GM12878 (cell line): ENCODE data around the gene ARHGAP45. TPM values are rescaled to one million over a fixed set of nuclear protein-coding genes. Genes with fewer than 3 reads are reported as not detected.
A peak's percentile ranks its signal among the peaks of the same experiment; 100 is the strongest.

ENCODE experiments used
- ATAC-seq: fragments of 200-7000 bp; cut with Tn5 transposase; 3 replicates; pipeline ENCODE4 v1.9.1; 2020; ENCODE audit warnings: mild to moderate bottlenecking, moderate library complexity
- BruUV-seq: library from RNA; stranded (reverse); fragments of 400-500 nt; replicated peaks from 2 replicates; lab custom pipeline; 2021; lab: Mats Ljungman, UMichigan
- CTCF ChIA-PET: fragments of 300-600 bp; sonication (Branson Sonifier 250); formaldehyde crosslinking; extraction: SDS; loops from one replicate; lab custom pipeline; 2021; ENCODE audit warnings: inconsistent platforms; lab: Yijun Ruan, JAX
- POLR2A ChIA-PET: fragments of 350-600 bp; formaldehyde crosslinking; extraction: SDS; loops from one replicate; lab custom pipeline; 2021; ENCODE audit warnings: inconsistent platforms; lab: Charles Lee
- RAD21 ChIA-PET: fragments of 300-600 bp; sonication (Branson Sonifier 250); formaldehyde crosslinking; loops from one replicate; lab custom pipeline; 2023; ENCODE audit warnings: antibody characterized with exemption; ENCODE audit not compliant: unreplicated experiment; lab: Charles Lee
- SMC1A ChIA-PET: fragments of 300-600 bp; sonication (Branson Sonifier 250); formaldehyde crosslinking; loops from one replicate; lab custom pipeline; 2023; ENCODE audit not compliant: unreplicated experiment, uncharacterized antibody; lab: Charles Lee
- DNase-seq: peaks from one replicate; pipeline ENCODE4 v3.0.0-alpha.2; 2011; ENCODE audit warnings: low read depth, low spot score
- FAIRE-seq: peaks from 3 replicates; lab custom pipeline; 2011; peaks lifted over from hg19 to GRCh38; lab: Jason Lieb, UNC
- H2AFZ ChIP-seq: 2 replicates; pipeline ENCODE4 v1.6.0; 2011; ENCODE audit warnings: low read depth, low read length, control low read depth; ENCODE audit not compliant: control insufficient read depth
- H3K27ac ChIP-seq: 2 replicates; pipeline ENCODE4 v1.5.1; 2011; ENCODE audit warnings: control low read depth; ENCODE audit not compliant: control insufficient read depth, insufficient read depth
- H3K27me3 ChIP-seq, 2 experiments: replicated peaks in 1 of 2; 2 replicates each; pipeline versions ENCODE4 v1.6.0 to v1.6.1; 2011; ENCODE audit warnings: low read length in 1 of 2; ENCODE audit not compliant: control insufficient read depth in 2 of 2, insufficient read depth in 2 of 2
- H3K36me3 ChIP-seq, 2 experiments: 2 replicates each; pipeline ENCODE4 v1.5.1; 2011; ENCODE audit warnings: low read length in 1 of 2; ENCODE audit not compliant: control insufficient read depth in 2 of 2, insufficient read depth in 2 of 2
- H3K4me1 ChIP-seq: 2 replicates; pipeline ENCODE4 v1.6.1; 2011; ENCODE audit warnings: mild to moderate bottlenecking, low read length, moderate library complexity, mixed read lengths; ENCODE audit not compliant: control insufficient read depth, insufficient read depth
- H3K4me2 ChIP-seq: 2 replicates; pipeline ENCODE4 v1.6.0; 2011; ENCODE audit warnings: control low read depth; ENCODE audit not compliant: control insufficient read depth, insufficient read depth
- H3K4me3 ChIP-seq: fragments of 200-600 bp; sonication (generic); 2 replicates; pipeline ENCODE4 v1.5.1; 2016
- H3K79me2 ChIP-seq: 2 replicates; pipeline ENCODE4 v1.6.0; 2011; ENCODE audit warnings: low read length; ENCODE audit not compliant: control insufficient read depth, insufficient read depth
- H3K9ac ChIP-seq: 2 replicates; pipeline ENCODE4 v1.8.0; 2011; ENCODE audit warnings: low read length, control low read depth, mixed read lengths; ENCODE audit not compliant: control insufficient read depth, insufficient read depth
- H3K9me3 ChIP-seq: replicated peaks from 3 replicates; pipeline ENCODE4 v1.5.1; 2011; ENCODE audit warnings: mild to moderate bottlenecking, low read length; ENCODE audit not compliant: control insufficient read depth, insufficient read depth
- H4K20me1 ChIP-seq: 2 replicates; pipeline ENCODE4 v1.6.0; 2011; ENCODE audit not compliant: control insufficient read depth, insufficient read depth
- BACH1 ChIP-seq: fragments of 450-650 bp; IDR thresholded peaks from 2 replicates; pipeline ENCODE4 v1.6.1; 2017; ENCODE audit warnings: mild to moderate bottlenecking, borderline replicate concordance
- BCL11A ChIP-seq: IDR thresholded peaks from 2 replicates; pipeline ENCODE4 v1.6.1; 2011; ENCODE audit warnings: low read depth, low read length
- CBX3 ChIP-seq: fragments of 200-600 bp; sonication (generic); IDR thresholded peaks from 2 replicates; pipeline ENCODE4 v1.6.1; 2016; ENCODE audit warnings: low read depth, borderline replicate concordance
- CEBPZ ChIP-seq: fragments of 150-350 bp; IDR thresholded peaks from 2 replicates; pipeline ENCODE4 v1.6.1; 2016; ENCODE audit warnings: low read depth, low read length
- CHD2 ChIP-seq: IDR thresholded peaks from 2 replicates; pipeline ENCODE4 v1.6.1; 2011; ENCODE audit warnings: low read depth, low read length, improper control_type of control experiment, borderline replicate concordance
- DPF2 ChIP-seq: fragments of 450-650 bp; IDR thresholded peaks from 2 replicates; pipeline ENCODE4 v1.6.1; 2017; ENCODE audit warnings: mild to moderate bottlenecking
- EGR1 ChIP-seq, 2 experiments: IDR thresholded peaks; 1 replicate in 1 of 2; 2 replicates in 1 of 2; pipeline ENCODE4 v1.6.1; 2011 to 2012; ENCODE audit warnings: low read depth in 2 of 2, low read length in 2 of 2, borderline replicate concordance in 1 of 2, mild to moderate bottlenecking in 1 of 2, moderate library complexity in 1 of 2
- IRF4 ChIP-seq: IDR thresholded peaks from 2 replicates; pipeline ENCODE4 v1.6.1; 2011; ENCODE audit warnings: low read depth, low read length
- NRF1 ChIP-seq: conservative IDR thresholded peaks from 2 replicates; pipeline ENCODE4 v1.6.1; 2011; ENCODE audit warnings: mild to moderate bottlenecking, low read depth, low read length, improper control_type of control experiment
- POLR2A ChIP-seq: IDR thresholded peaks from 2 replicates; pipeline ENCODE4 v1.6.1; 2011; ENCODE audit warnings: low read depth, mild to moderate bottlenecking, low read length
- POLR2AphosphoS2 ChIP-seq: IDR thresholded peaks from 2 replicates; pipeline ENCODE4 v1.6.1; 2011; ENCODE audit warnings: low read depth, mild to moderate bottlenecking, low read length, improper control_type of control experiment, moderate library complexity
- POLR2AphosphoS5 ChIP-seq: IDR thresholded peaks from 2 replicates; pipeline ENCODE4 v1.6.1; 2011; ENCODE audit warnings: mild to moderate bottlenecking, low read length, inconsistent platforms
- SIN3A ChIP-seq: IDR thresholded peaks from 2 replicates; pipeline ENCODE4 v1.6.1; 2012; ENCODE audit warnings: low read depth, low read length, improper control_type of control experiment
- TAF1 ChIP-seq: IDR thresholded peaks from 2 replicates; pipeline ENCODE4 v1.6.1; 2011; ENCODE audit warnings: mild to moderate bottlenecking, low read depth, low read length, borderline replicate concordance
- TCF3 ChIP-seq: IDR thresholded peaks from 2 replicates; pipeline ENCODE4 v1.6.1; 2012; ENCODE audit warnings: low read depth, mild to moderate bottlenecking, low read length, borderline replicate concordance; ENCODE audit not compliant: insufficient read depth
- YBX1 ChIP-seq: fragments of 450-650 bp; IDR thresholded peaks from 2 replicates; pipeline ENCODE4 v1.6.1; 2016; ENCODE audit warnings: antibody characterized with exemption
- ZBED1 ChIP-seq: IDR thresholded peaks from 2 replicates; pipeline ENCODE4 v1.6.1; 2016; ENCODE audit warnings: borderline replicate concordance
- WGBS: methylation state at CpG from one replicate; pipeline ENCODE4 v1.1.6; 2016; ENCODE audit warnings: low lambda C conversion rate; ENCODE audit not compliant: insufficient replicate concordance, insufficient coverage; ENCODE audit errors: missing lambda C conversion rate; 5-methylcytosine and 5-hydroxymethylcytosine counted together
- in situ Hi-C: fragments of 300-500 bp; cut with MboI; formaldehyde crosslinking; loops from 9 replicates; pipeline ENCODE4 v1.14.3; 2018; ENCODE audit warnings: mixed read lengths
- intact Hi-C: fragments of 100-400 bp; cut with micrococcal nuclease; formaldehyde crosslinking; loops from one replicate; pipeline ENCODE4 v1.14.2; 2022; ENCODE audit not compliant: unreplicated experiment
- polyA plus RNA-seq, 11 experiments: library from polyadenylated mRNA; depleted of rRNA in 4 of 11; unstranded in 6 of 11; stranded (reverse) in 5 of 11; fragments of >200 nt; fragmentation: Nextera tagmentation in 4 of 11; fragmentation: Illumina TruSeq in 1 of 11; extraction: Ambion mirVana in 4 of 11; extraction: Trizol in 1 of 11; gene quantifications; 1 replicate in 1 of 11; 2 replicates in 10 of 11; pipeline versions ENCODE4 v1.2.1 to v1.2.3, GENCODE V29; 2011 to 2016; ENCODE audit warnings: inconsistent platforms in 2 of 11, missing spikeins in 2 of 11, low read depth in 1 of 11
- total RNA-seq, 4 experiments: library from RNA; depleted of rRNA in 3 of 4; stranded (reverse); fragments of >200 nt in 3 of 4; fragmentation: Illumina TruSeq in 1 of 4; extraction: Trizol in 1 of 4; gene quantifications; 2 replicates each; pipeline versions ENCODE4 v1.2.1 to v1.2.3, GENCODE V29; 2013 to 2021
- TF ChIP-seq, protein P1 (sequence below): IDR thresholded peaks from 2 replicates; pipeline ENCODE4 v1.6.1; 2011; ENCODE audit warnings: mild to moderate bottlenecking, low read depth, low read length, moderate library complexity; ENCODE audit not compliant: insufficient replicate concordance

Gene ARHGAP45
- total and polyA plus RNA-seq, 10 of the 15 experiments (the other 5 are each of a cell fraction or from before 2014, with no cell fraction given): 1.4 to 151 (median 59.9) TPM

DNA sequence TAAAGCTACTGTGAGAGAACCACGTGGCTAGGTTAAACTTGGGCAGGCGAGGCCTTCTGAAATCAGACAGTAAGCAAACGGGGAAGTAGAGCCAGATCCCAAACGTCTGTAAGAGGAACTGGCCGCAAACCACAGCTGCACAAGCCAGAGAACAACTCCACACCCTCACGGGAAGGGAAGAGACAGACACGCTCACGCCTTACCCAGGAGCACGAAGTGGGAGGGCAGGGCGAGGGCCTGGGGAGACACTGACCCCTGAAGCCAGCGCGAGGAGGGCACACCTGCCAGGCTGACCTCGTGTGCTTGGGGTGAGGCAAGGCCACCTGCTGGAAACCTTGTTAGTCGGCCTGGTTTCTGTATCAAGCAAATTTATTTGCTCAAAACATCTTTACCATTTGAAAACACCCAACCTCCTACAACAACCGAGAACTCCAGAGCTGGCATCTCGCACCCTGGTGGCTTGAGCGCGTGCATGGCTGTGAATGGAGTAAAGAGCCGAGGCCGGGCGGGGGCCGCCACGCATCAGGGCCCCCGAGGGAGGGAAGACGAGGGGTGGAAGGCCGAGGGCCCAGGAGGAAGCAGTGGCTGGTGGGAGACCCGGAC is 20.9 kb downstream of the ARHGAP45 start (continued):
- no peak for TF ChIP-seq CEBPZ
- no peak for TF ChIP-seq NRF1
- peak in 1 of 2 experiments; percentile 3; a peak in 1 of 3 replicates for TF ChIP-seq EGR1 (IDR thresholded peaks at IDR 0.05; ENCODE audit: borderline replicate concordance in 1 of 2, low read depth in 2 of 2, low read length in 2 of 2)
- TF ChIP-seq DPF2: peak; percentile 51; the same call in 1 of the 2 replicates
- TF ChIP-seq SIN3A: no peak
- no peak for TF ChIP-seq CBX3

- in situ Hi-C loops: no loop called here
- Histone ChIP-seq H3K36me3 (peaks cover 15 to 48% of the 10 kb centered on the region in 2 experiments), H3K27me3 (no peaks in the 10 kb centered on the region), H3K4me2 (peak overlapping the region; percentile 50; the same call in 1 of the 2 replicates), H3K4me1 (peaks cover 29% of the 10 kb centered on the region), H3K9me3 (no peaks in the 10 kb centered on the region), H3K9ac (peak overlapping the region; percentile 48; the same call in 1 of the 2 replicates), H3K27ac (peak overlapping the region; percentile 83), H3K79me2 (peaks cover 7% of the 10 kb centered on the region), H4K20me1 (no peaks in the 10 kb centered on the region), H3K4me3 (no peak overlapping the region), H2AFZ (no peak overlapping the region)
- DNase-seq: no peak
- BruUV-seq: no TSS peak
- RAD21 ChIA-PET: interaction anchor here (0.6 to 1.7 kb wide), 4 partner anchors 11 to 170 kb away, joined by 3 to 8 read pairs (median 4); partner anchors contain the start of gene ARHGAP45
- 48% methylated on average over 23 of the region's 27 CpGs for WGBS
- CTCF ChIA-PET: interaction anchor here (0.7 to 1.2 kb wide), 4 partner anchors 10 to 156 kb away, joined by 3 to 5 read pairs (median 4); no protein-coding TSS in a partner anchor
- POLR2A ChIA-PET: interaction anchor here (0.5 to 4.9 kb wide), 4 partner anchors 8 to 183 kb away, joined by 3 to 23 read pairs (median 4); partner anchors contain the start of gene ARHGAP45
- FAIRE-seq: no peak
- intact Hi-C loops: no loop called here
- SMC1A ChIA-PET: interaction anchor here (1.0 to 3.0 kb wide), 4 partner anchors 9 to 21 kb away, joined by 3 to 14 read pairs (median 7); partner anchors contain the start of gene ARHGAP45
- ATAC-seq: peak; percentile 26
- TF ChIP-seq TCF3: 0 out of 2 replicates have a peak, but pooled peaks have one; percentile 35
- TF ChIP-seq POLR2A: peak; percentile 71
- TF ChIP-seq ZBED1: peak; percentile 9; the same call in 1 of the 2 replicates
- no peak for TF ChIP-seq TAF1
- TF ChIP-seq EGR1 (IDR thresholded peaks at IDR 0.05; ENCODE audit: borderline replicate concordance in 1 of 2, low read depth in 2 of 2, low read length in 2 of 2): peak; percentile 1 to 67
- TF ChIP-seq POLR2AphosphoS2: peak; percentile 68
- peak; percentile 33 for TF ChIP-seq POLR2AphosphoS5
- TF ChIP-seq, protein P1, sequence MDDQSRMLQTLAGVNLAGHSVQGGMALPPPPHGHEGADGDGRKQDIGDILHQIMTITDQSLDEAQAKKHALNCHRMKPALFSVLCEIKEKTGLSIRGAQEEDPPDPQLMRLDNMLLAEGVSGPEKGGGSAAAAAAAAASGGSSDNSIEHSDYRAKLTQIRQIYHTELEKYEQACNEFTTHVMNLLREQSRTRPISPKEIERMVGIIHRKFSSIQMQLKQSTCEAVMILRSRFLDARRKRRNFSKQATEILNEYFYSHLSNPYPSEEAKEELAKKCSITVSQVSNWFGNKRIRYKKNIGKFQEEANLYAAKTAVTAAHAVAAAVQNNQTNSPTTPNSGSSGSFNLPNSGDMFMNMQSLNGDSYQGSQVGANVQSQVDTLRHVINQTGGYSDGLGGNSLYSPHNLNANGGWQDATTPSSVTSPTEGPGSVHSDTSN: no peak
- TF ChIP-seq IRF4: no peak
- TF ChIP-seq BACH1: peak; percentile 5
- no peak for TF ChIP-seq YBX1
- no peak for TF ChIP-seq BCL11A
- TF ChIP-seq CHD2: 0 out of 2 replicates have a peak, but pooled peaks have one; percentile 17
These were observed 21.5 kb downstream of the ARHGAP45 start for GRCh38 chr19:1088416-1089010.
